HL-60 (cell line): ENCODE results near the gene HUNK.

ENCODE experiments used
- DNase-seq, 2 experiments: peaks; one replicate each; pipeline ENCODE4 v3.0.0-alpha.2; 2010 to 2020; ENCODE audit warnings: low read depth in 1 of 2, low spot score in 1 of 2
- H3K27ac ChIP-seq: fragments of 250-450 bp; sonication (Bioruptor Pico); replicated peaks from 2 replicates; pipeline ENCODE4 v1.5.1; 2020; ENCODE audit warnings: mild to moderate bottlenecking, moderate library complexity
- H3K27me3 ChIP-seq: fragments of 250-450 bp; sonication (Bioruptor Pico); 2 replicates; pipeline ENCODE4 v1.5.1; 2021; ENCODE audit warnings: mild to moderate bottlenecking, moderate library complexity; ENCODE audit not compliant: insufficient read depth, poor library complexity, severe bottlenecking
- H3K4me3 ChIP-seq: replicated peaks from 2 replicates; pipeline ENCODE4 v1.5.1; 2011; ENCODE audit warnings: mild to moderate bottlenecking, control low read depth, low read length; ENCODE audit not compliant: insufficient read depth
- CTCF ChIP-seq: IDR thresholded peaks from one replicate; pipeline ENCODE4 v1.5.1; 2011; ENCODE audit warnings: low read length, control low read depth, inconsistent platforms; ENCODE audit not compliant: insufficient read depth
- GABPA ChIP-seq: IDR thresholded peaks from 2 replicates; pipeline ENCODE4 v1.6.1; 2012; ENCODE audit warnings: low read depth
- POLR2AphosphoS5 ChIP-seq: IDR thresholded peaks from 2 replicates; pipeline ENCODE4 v1.6.1; 2012; ENCODE audit warnings: low read depth
- SPI1 ChIP-seq: IDR thresholded peaks from 2 replicates; pipeline ENCODE4 v1.6.1; 2012; ENCODE audit warnings: low read depth, mild to moderate bottlenecking, borderline replicate concordance
- TF ChIP-seq, protein P1 (sequence below): IDR thresholded peaks from 2 replicates; pipeline ENCODE4 v1.6.1; 2012; ENCODE audit warnings: low read depth; ENCODE audit not compliant: insufficient replicate concordance

Gene HUNK

DNA sequence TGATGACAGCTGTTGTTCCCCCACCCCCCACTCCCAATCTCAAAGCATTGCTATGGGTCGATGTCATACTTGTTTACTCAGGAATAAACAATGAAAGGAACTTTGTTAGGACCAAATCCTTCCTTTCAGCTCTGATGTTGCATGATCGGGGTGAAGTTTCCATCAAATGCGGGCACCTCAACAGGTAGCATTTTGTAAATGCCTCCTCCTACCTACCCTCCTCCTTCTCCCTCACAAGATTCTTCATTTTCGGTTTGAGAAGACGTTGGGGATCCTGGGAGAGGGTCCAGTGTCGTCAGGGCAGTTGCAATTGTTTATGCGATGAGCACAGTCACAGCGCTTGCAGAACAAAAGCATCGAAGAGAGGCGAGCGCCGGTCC lies 758 bp upstream of the HUNK start:
- no peak for DNase-seq
- Histone ChIP-seq H3K27me3 (peaks cover 35% of the 10 kb centered on the region), H3K4me3 (no peak overlapping the region), H3K27ac (no peak overlapping the region)
- TF ChIP-seq GABPA (no peak), POLR2AphosphoS5 (no peak), CTCF (no peak)
- TF ChIP-seq, protein P1, sequence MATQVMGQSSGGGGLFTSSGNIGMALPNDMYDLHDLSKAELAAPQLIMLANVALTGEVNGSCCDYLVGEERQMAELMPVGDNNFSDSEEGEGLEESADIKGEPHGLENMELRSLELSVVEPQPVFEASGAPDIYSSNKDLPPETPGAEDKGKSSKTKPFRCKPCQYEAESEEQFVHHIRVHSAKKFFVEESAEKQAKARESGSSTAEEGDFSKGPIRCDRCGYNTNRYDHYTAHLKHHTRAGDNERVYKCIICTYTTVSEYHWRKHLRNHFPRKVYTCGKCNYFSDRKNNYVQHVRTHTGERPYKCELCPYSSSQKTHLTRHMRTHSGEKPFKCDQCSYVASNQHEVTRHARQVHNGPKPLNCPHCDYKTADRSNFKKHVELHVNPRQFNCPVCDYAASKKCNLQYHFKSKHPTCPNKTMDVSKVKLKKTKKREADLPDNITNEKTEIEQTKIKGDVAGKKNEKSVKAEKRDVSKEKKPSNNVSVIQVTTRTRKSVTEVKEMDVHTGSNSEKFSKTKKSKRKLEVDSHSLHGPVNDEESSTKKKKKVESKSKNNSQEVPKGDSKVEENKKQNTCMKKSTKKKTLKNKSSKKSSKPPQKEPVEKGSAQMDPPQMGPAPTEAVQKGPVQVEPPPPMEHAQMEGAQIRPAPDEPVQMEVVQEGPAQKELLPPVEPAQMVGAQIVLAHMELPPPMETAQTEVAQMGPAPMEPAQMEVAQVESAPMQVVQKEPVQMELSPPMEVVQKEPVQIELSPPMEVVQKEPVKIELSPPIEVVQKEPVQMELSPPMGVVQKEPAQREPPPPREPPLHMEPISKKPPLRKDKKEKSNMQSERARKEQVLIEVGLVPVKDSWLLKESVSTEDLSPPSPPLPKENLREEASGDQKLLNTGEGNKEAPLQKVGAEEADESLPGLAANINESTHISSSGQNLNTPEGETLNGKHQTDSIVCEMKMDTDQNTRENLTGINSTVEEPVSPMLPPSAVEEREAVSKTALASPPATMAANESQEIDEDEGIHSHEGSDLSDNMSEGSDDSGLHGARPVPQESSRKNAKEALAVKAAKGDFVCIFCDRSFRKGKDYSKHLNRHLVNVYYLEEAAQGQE, result no peak

DNA sequence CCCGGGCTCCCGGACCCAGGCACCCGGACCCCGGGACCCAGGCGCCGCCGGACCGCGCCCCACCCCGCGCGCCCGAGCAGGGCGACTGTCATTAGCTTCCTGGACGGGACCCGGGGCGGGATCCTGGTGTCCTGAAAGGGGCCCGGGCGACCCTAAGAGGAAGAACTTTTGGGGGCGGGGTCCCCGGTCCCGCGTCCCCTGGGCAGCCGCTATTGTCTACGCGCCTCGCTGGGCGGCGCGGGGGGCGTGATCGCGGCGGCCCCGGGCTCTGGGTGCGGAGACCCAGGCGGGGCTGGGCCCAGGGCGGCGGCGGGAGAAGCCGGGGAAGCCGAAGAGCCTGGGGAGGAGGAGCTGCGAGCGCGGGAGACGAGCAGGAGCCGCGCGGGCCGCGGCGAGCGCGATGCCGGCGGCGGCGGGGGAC lies 465 bp downstream of the HUNK start:
- Histone ChIP-seq H3K27ac (no peak overlapping the region), H3K4me3 (peak overlapping the region; percentile 37)

GRCh38 chr21:31873696-31874599 lies 1.1 kb downstream of the HUNK start:
- Histone ChIP-seq H3K4me3 (peak overlapping the region; percentile 36), H3K27ac (no peak overlapping the region), H3K27me3 (peaks cover 33% of the 10 kb centered on the region)
- TF ChIP-seq, protein P1, result no peak
- peak; percentile 23 for TF ChIP-seq CTCF
- DNase-seq, result peak; percentile 13 to 15

More for the DNA sequence above, 465 bp downstream of the HUNK start:
- H3K27me3 ChIP-seq, result peaks cover 35% of the 10 kb centered on the region
- TF ChIP-seq SPI1, result no peak
- TF ChIP-seq CTCF, result no peak
- TF ChIP-seq, protein P1, result no peak
- no peak for TF ChIP-seq GABPA
- no peak for TF ChIP-seq POLR2AphosphoS5
- no peak for DNase-seq
